Ovary (tissue), 9 donors: Measurements from ENCODE around the gene MBL2. TPM values are rescaled to one million over a fixed set of nuclear protein-coding genes. Genes with fewer than 3 reads are reported as not detected.

Experiments used
- DNase-seq, 5 donors: peaks; one replicate each; pipeline ENCODE4 v3.0.0-alpha.2; 2019 to 2020
- H3K27ac ChIP-seq, 2 donors: fragments of 200-600 bp; one replicate each; pipeline versions ENCODE4 v1.5.1 to v1.8.0; 2019 to 2022
- H3K27me3 ChIP-seq: fragments of 200-600 bp; one replicate; pipeline ENCODE4 v1.8.0; 2022
- H3K36me3 ChIP-seq: fragments of 200-600 bp; sonication (generic); one replicate; pipeline ENCODE4 v1.5.1; 2019
- H3K4me1 ChIP-seq: one replicate; pipeline ENCODE4 v1.8.1; 2013; ENCODE audit warnings: mild to moderate bottlenecking, moderate library complexity; ENCODE audit not compliant: insufficient read depth
- H3K4me3 ChIP-seq: fragments of 200-600 bp; sonication (generic); one replicate; pipeline ENCODE4 v1.5.1; 2017
- H3K9me3 ChIP-seq, 2 donors: fragments of 200-600 bp in 1 of 2; sonication (generic) in 1 of 2; one replicate each; pipeline versions ENCODE4 v1.5.1 to v1.8.1; 2013 to 2019; ENCODE audit warnings: mild to moderate bottlenecking in 1 of 2, moderate library complexity in 1 of 2
- CTCF ChIP-seq, 3 donors: fragments of 450-650 bp in 2 of 3; fragments of 200-600 bp in 1 of 3; IDR thresholded peaks; one replicate each; pipeline versions ENCODE4 v1.5.1 to v1.8.0; 2016 to 2022; ENCODE audit warnings: antibody characterized with exemption in 3 of 3, mild to moderate bottlenecking in 1 of 3
- EP300 ChIP-seq: sonication (generic); formaldehyde crosslinking; IDR thresholded peaks from one replicate; pipeline ENCODE4 v1.6.1; 2017; ENCODE audit warnings: antibody characterized with exemption
- POLR2A ChIP-seq: fragments of 450-650 bp; IDR thresholded peaks from one replicate; pipeline ENCODE4 v1.6.1; 2017; ENCODE audit warnings: antibody characterized with exemption, mild to moderate bottlenecking, moderate library complexity
- WGBS, 3 donors: extraction: QIAGEN DNeasy Blood & Tissue Kit in 1 of 3; methylation state at CpG; one replicate each; pipeline versions ENCODE4 v1.1.5 to v1.1.7; 2013 to 2017; 5-methylcytosine and 5-hydroxymethylcytosine counted together
- intact Hi-C, 4 donors: fragments of 100-400 bp; cut with DNase I; formaldehyde crosslinking; loops; one replicate each; pipeline versions ENCODE4 v1.11.0 to v1.15.1; 2022 to 2023
- polyA plus RNA-seq, 2 donors: library from polyadenylated mRNA; stranded (reverse); fragments of 200-250 nt in 1 of 2; fragments of 350-450 nt in 1 of 2; fragmentation: Illumina TruSeq in 1 of 2; extraction: RNeasy Lipid Tissue Mini Kit (QIAGEN cat#74804) in 1 of 2; gene quantifications; one replicate each; pipeline ENCODE4 v1.2.3, GENCODE V29; 2013 to 2014
- total RNA-seq, 7 donors: library from RNA; depleted of rRNA in 2 of 7; stranded (reverse); fragments of >200 nt in 2 of 7; fragmentation: NEBNext Ultra II Directional in 3 of 7; extraction: Animal tissue kit (Norgen Biotek cat#: 25700) in 3 of 7; gene quantifications; one replicate each; pipeline versions ENCODE4 v1.1.0 to v1.2.4, GENCODE V29; 2016 to 2023
- donor health status: DM: no; HTN: no; CAD: no; lungs with moderate emphysema.
- donor health status: DM: no; HTN: no; CAD: no.
- donor health status: Bipolar disorder and iron deficiency.
- donor health status: DM: yes; HTN: yes; CAD: no.
- donor health status: DM: no; HTN: no; CAD: no.
- donor health status: DM: yes; HTN: yes; CAD: no.

MBL2 gene
- total and polyA plus RNA-seq, 9 donors, result not detected

DNA sequence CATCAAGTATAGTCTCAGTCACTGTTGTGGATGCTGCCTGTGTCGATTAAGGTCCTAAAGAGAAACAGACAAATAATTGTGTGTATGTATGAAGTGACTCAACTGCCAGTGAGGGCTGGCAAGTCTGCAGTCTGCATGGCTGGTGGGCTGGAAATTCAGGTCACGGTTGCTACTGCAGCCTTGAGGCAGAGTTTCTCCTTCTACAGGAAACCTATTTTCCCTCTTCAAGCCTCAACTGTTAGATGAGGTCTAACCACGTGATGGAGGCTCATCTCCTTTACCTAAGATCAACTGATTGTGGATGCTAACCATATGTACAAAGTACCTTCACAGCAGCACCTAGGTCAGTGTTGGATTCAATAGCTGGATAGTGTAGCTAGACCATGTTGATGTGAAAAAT lies 29.9 kb downstream of the MBL2 start:
- intact Hi-C loops, result no loop called here
- H3K4me1 ChIP-seq, result no peaks in the 10 kb centered on the region
- 67 to 86% (median 72%) methylated on average over 3 of the region's 3 CpGs for WGBS, 3 donors

DNA sequence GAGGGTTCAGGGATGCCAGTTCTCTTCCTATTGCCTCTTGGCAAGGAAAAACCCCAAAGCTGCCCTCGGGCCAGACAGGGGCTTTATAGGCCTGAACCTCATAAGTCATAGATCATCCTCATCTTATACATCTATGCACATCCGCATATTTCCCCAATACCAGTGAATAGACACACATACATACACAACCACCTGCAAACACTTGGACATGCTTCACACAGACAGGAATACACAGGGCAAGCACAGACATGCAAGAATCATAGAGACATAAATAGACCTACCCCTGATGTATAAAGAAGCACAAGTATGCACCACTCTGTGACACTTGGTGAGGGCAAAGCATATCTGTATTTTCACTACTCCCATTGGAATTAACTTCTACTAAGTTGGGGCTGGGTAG lies 30.7 kb downstream of the MBL2 start:
- TF ChIP-seq EP300 (no peak), POLR2A (no peak), CTCF (IDR thresholded peaks at IDR 0.05) (no peak)
- H3K27me3 ChIP-seq, result no peaks in the 10 kb centered on the region
- DNase-seq, result no peak
- no peaks in the 10 kb centered on the region for H3K9me3 ChIP-seq
- intact Hi-C loops, result no loop called here
- no peak overlapping the region for H3K4me3 ChIP-seq
- no peak overlapping the region for H3K27ac ChIP-seq
- no peaks in the 10 kb centered on the region for H3K4me1 ChIP-seq
- no peaks in the 10 kb centered on the region for H3K36me3 ChIP-seq
- 82 to 94% (median 89%) methylated on average over 2 of the region's 2 CpGs for WGBS, 3 donors

More for the DNA sequence above, 29.9 kb downstream of the MBL2 start:
- TF ChIP-seq EP300 (no peak), POLR2A (no peak), CTCF (IDR thresholded peaks at IDR 0.05) (no peak)
- Histone ChIP-seq H3K27ac (no peak overlapping the region), H3K27me3 (no peaks in the 10 kb centered on the region), H3K4me3 (no peak overlapping the region), H3K9me3 (no peaks in the 10 kb centered on the region), H3K36me3 (no peaks in the 10 kb centered on the region)
- no peak for DNase-seq

DNA sequence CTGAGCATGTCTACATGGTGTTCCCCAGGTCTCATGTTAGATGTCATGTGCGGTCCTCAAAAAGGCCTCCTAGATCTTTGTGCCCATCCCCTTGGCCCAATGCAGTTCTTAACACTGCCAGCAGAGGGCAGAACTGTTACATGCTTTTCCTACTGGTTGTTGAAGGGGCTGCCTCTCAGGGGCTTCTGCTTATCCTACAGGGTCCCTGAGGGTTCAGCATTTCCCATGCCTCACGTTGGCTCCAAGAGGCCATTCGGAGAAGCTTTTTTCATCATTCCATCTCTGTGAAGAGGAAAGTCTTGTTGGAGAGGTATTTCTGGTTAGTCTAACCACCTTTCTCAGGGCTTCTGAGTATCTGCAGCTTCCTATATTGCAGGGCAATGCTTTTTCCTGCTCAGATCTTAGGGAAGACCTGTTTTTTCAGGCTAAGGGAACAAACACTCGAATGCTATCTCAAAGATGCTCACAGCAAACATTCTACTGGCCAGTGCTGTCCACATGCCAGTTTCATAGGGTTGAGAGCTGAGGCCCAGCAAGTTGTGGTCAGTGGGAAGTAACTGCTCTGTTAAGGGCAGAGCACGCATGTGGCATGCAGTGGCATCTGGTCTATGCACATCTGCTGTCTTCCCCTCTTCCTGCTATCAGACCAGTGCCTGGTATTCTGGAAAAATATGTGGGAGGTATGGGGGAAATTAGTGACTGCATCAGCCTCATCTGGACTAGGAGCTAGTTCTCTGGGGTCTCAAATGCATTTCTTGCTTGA lies 31.5 kb downstream of the MBL2 start:
- Histone ChIP-seq H3K4me3 (no peak overlapping the region), H3K4me1 (no peaks in the 10 kb centered on the region), H3K27me3 (no peaks in the 10 kb centered on the region), H3K36me3 (no peaks in the 10 kb centered on the region), H3K27ac (no peak overlapping the region), H3K9me3 (no peaks in the 10 kb centered on the region)
- intact Hi-C loops, result no loop called here
- 60 to 65% (median 63%) methylated on average over 5 of the region's 5 CpGs for WGBS, 3 donors
- TF ChIP-seq EP300 (no peak), CTCF (IDR thresholded peaks at IDR 0.05) (no peak), POLR2A (no peak)
- no peak for DNase-seq

GRCh38 chr10:52740155-52740549 lies 32.4 kb downstream of the MBL2 start:
- Histone ChIP-seq H3K9me3 (no peaks in the 10 kb centered on the region), H3K4me3 (no peak overlapping the region), H3K27ac (no peak overlapping the region), H3K4me1 (no peaks in the 10 kb centered on the region), H3K36me3 (no peaks in the 10 kb centered on the region), H3K27me3 (no peaks in the 10 kb centered on the region)
- intact Hi-C loops, result no loop called here
- no peak for DNase-seq
- WGBS, 3 donors, result 81 to 93% (median 93%) methylated on average over 1 of the region's 1 CpG
- TF ChIP-seq POLR2A (no peak), CTCF (IDR thresholded peaks at IDR 0.05) (no peak), EP300 (no peak)
